Measurements from ENCODE around the gene TOX3.

DNA sequence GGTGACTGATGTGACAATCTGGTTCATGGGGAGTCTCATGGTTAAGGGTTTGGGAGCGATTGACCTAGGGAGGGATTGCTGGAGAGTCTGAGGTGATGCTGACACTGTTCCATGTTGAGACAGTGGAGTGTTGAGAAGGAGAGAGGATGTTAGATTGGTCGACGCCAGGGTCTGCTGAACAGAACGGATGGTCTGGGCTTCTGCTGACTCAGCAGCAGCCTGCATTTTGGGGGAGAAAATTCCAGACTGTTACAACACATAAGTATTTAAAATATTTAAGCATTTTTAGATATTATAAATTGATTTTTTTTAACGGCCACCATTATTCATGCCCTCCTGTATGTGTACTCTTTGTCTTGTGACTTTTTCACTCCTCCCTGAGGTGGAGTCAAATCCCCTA, 107.2 kb downstream of the TOX3 start:
- TF ChIP-seq EP300 (IDR thresholded peaks at IDR 0.05) (no peak), CTCF (IDR thresholded peaks at IDR 0.05) (no peak), POLR2A (IDR thresholded peaks at IDR 0.05) (no peak)

Data from gastroesophageal sphincter (tissue), 3 donors.